ENCODE measurements around the gene CXCL17.
"Not testable (repeated sequence)": the region's sequence is repeated elsewhere in the genome, so short reads cannot be mapped to it uniquely, and the experiment has no call there.

The CXCL17 gene, protein sequence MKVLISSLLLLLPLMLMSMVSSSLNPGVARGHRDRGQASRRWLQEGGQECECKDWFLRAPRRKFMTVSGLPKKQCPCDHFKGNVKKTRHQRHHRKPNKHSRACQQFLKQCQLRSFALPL

DNA sequence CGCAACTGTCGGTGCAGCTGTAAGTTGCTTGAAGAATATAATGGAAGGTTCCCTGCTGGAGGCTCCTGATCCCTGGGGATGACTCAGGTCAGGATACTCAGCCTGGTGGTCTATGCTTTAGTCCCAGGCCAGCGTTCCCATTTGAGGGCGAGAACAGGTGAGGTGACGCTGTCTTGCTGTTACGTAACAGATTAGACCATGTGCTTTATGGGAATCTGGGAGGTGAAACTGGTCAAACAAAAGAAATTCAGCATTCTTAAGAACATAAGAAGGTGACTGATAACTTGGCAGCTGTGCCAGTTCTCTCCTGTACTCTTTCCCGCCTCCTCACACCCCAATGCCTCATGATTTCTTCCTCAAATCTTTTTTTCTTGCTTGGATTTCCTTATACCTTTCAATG, at the start of gene CXCL17:
TSS of gene CXCL17 (minus strand) at position 114 of the 400 bp plus-strand sequence. CDS start 114 bp downstream, outside the sequence.
- H3K4me3 ChIP-seq (replicated peaks; ENCODE audit: low read depth, low read length) = no peak within 1 kb of the TSS
- DNase-seq (ENCODE audit: low read depth) = no peak
- TF ChIP-seq, protein P1, sequence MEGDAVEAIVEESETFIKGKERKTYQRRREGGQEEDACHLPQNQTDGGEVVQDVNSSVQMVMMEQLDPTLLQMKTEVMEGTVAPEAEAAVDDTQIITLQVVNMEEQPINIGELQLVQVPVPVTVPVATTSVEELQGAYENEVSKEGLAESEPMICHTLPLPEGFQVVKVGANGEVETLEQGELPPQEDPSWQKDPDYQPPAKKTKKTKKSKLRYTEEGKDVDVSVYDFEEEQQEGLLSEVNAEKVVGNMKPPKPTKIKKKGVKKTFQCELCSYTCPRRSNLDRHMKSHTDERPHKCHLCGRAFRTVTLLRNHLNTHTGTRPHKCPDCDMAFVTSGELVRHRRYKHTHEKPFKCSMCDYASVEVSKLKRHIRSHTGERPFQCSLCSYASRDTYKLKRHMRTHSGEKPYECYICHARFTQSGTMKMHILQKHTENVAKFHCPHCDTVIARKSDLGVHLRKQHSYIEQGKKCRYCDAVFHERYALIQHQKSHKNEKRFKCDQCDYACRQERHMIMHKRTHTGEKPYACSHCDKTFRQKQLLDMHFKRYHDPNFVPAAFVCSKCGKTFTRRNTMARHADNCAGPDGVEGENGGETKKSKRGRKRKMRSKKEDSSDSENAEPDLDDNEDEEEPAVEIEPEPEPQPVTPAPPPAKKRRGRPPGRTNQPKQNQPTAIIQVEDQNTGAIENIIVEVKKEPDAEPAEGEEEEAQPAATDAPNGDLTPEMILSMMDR (IDR thresholded peaks at IDR 0.05; ENCODE audit: low read length, missing control alignments) = no peak

DNA sequence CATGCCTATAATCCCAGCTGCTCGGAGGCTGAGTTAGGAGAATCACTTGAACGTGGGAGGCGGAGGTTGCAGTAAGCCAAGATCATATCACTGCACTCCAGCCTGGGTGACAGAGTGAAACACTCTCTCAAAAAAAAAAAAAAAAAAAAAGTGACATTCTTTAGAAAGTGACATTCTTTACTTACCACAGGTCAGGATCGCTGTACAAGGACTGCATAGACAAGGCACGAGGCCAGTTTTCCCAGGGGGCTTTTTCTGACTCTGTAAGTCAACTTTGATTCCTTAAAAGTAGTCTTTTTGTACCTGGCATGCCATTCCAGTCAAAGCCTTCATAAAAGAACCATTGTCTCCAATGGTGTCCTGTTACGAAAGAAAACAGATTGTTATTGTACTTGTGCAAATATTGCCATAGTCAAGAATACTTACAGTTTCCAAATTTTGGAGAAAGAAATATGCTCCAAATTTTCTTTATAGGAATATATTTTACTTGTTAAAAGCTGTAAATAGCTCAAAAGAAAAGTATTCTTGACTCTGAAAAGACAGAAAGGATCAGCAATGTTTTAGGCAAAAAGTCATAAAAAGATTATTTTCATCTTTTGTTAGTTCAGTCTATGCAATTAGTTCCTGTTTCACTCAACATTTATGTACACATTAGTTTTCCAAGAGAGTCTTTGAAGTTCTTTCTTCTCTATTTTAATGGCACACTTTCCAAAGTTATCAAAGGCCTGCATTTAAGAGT, 46.2 kb upstream of the CXCL17 start:
- H3K4me3 ChIP-seq (replicated peaks; ENCODE audit: low read depth, low read length) = no peak overlapping the region
- DNase-seq (ENCODE audit: low read depth) = no peak
- TF ChIP-seq, protein P1 (IDR thresholded peaks at IDR 0.05; ENCODE audit: low read length, missing control alignments) = no peak

DNA sequence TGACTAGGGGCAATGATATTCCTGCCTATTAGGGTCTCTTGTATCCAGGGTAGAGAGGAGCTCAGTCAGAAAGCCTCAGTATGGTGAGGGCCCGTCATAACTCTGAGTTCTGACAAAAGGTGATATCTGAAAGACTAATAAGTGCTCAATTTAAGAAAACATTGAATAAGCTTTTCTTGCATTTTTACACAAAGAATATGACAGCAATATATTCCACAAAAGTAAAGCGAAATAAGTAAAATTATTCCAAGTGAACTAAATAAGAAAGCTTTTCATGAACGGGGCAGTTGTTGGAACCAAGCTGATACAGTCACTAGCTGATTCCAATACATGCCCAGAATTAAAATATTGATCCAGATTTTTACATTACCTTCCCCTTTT, 45.0 kb upstream of the CXCL17 start:
- TF ChIP-seq, protein P1 (IDR thresholded peaks at IDR 0.05; ENCODE audit: low read length, missing control alignments) = no peak
- no peak for DNase-seq (ENCODE audit: low read depth)
- H3K4me3 ChIP-seq (replicated peaks; ENCODE audit: low read depth, low read length) = no peak overlapping the region

DNA sequence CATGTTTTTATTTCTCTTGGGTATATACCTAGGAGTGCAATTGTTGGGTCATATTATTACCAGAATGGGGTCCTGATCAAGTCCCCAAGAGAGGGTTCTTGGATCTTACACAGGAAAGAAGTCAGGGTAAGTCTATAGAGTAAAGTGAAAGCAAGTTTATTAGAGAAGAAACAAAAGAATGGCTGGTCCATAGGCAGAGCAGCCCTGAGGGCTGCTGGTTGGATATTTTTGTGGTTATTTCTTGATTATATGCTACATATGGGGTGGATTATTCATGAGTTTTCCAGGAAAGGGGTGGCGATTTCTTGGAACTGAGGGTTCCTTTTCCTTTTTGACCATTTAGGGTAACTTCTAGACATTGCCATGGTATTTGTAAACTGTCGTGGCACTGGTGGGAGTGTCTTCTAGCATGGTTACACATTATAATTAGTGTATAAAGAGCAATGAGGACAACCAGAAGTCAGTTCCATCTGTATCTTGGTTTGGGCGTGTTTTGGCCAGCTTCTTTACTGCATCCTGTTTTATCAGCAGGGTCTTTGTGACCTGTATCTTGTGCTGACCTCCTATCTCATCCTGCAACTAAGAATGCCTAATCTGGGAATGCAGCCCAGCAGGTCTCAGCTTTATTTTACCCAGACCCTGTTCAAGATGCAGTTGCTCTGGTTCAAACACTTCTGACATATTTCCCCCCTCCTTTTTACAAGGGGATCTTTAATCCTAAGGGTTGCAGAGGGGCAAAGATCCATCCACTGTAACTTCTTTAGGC, 44.5 kb upstream of the CXCL17 start:
- no peak for DNase-seq (ENCODE audit: low read depth)
- TF ChIP-seq, protein P1 (IDR thresholded peaks at IDR 0.05; ENCODE audit: low read length, missing control alignments) = no peak
- no peak overlapping the region for H3K4me3 ChIP-seq (replicated peaks; ENCODE audit: low read depth, low read length)

DNA sequence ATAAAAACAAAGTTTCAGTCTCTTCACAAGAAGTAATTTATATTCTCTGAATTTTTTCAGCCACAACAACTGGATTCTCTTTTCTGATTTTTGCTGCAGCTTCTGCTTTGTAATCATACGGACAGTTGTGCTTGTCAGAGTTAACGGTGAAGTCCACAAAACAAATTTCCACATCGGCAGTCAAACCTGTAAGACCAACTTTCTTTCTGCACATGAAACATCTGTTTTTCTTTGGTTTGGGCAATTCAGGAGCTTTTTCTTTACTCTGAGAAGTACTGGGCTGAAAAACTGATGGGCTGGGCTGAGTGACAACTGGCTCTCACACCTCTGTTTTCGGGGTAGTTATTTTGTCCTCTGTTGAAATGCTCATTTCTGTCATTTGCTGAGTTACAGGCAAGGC, 42.3 kb upstream of the CXCL17 start:
- not testable (repeated sequence) for H3K4me3 ChIP-seq (replicated peaks; ENCODE audit: low read depth, low read length); DNase-seq (ENCODE audit: low read depth)

DNA sequence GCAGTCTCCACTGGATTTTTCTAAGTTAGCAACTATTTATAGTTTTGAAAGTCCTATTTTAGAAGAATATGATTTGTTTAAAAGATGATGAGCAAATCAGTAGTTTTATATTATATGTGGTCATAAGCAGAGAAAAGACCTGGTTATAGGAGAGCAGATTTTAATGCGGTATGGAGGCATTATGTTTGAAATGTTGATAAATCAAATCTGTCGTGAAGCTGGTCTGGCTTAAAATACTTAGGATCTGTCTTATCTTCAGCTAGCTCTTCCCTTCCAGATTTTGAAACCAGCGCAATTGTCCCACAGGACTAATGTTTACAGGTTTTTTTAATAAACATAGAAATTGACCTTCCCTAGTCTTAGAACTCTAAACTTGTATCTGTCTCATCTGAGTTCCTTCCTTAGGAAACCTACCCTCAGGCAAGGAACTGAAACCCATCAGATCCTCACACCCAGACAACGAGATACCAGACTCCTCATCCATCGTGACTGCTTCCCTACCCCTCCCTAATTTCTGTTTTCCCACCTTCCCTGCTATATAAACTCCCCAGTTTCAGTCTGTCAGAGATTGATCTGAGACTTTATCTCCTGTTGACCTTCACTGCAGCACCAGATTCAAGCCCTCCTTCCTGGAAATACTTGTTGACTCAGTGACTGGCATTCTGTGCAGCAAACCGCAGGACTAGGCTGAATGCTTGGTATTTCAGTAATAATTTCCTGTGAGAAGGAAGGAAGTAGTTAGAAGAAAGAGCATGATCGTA, 37.8 kb upstream of the CXCL17 start:
- TF ChIP-seq, protein P1 (IDR thresholded peaks at IDR 0.05; ENCODE audit: low read length, missing control alignments) = no peak
- H3K4me3 ChIP-seq (replicated peaks; ENCODE audit: low read depth, low read length) = no peak overlapping the region
- DNase-seq (ENCODE audit: low read depth) = peak; percentile 68

DNA sequence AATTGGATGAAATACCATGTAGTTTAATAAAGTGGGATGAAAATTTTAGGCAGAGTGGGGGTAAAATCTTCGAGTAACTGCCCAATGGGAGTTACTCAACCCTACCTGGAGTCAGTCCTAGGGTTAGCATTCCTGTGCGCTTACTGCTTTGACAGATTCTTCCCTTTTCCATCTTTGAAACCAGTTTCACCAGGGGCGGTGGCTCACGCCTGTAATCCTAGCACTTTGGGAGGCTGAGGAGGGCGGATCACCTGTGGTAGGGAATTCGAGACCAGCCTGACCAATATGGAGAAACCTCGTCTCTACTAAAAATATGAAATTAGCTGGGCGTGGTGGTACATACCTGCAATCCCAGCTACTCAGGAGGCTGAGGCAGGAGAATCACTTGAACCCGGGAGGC, 37.0 kb upstream of the CXCL17 start:
- no peak overlapping the region for H3K4me3 ChIP-seq (replicated peaks; ENCODE audit: low read depth, low read length)
- no peak for DNase-seq (ENCODE audit: low read depth)
- TF ChIP-seq, protein P1 (IDR thresholded peaks at IDR 0.05; ENCODE audit: low read length, missing control alignments) = no peak
